Body of pancreas (tissue), 4 donors: ENCODE measurements around the gene TMEM9. TPM values are rescaled to one million over a fixed set of nuclear protein-coding genes. Genes with fewer than 3 reads are reported as not detected.

Experiments used
- ATAC-seq: fragments of 150-250 bp; one replicate; pipeline ENCODE4 v1.9.1; 2016
- DNase-seq, 4 donors: peaks; one replicate each; pipeline ENCODE4 v3.0.0-alpha.2; 2019
- H3K27ac ChIP-seq, 4 donors: fragments of 200-600 bp; sonication (generic); 1 replicate in 3 of 4; 2 replicates in 1 of 4; pipeline versions ENCODE4 v1.5.1 to v1.6.1; 2016 to 2019; ENCODE audit warnings: mild to moderate bottlenecking in 1 of 4, mixed read lengths in 1 of 4, moderate library complexity in 1 of 4
- H3K27me3 ChIP-seq, 2 donors: fragments of 200-600 bp; sonication (generic); one replicate each; pipeline ENCODE4 v1.6.0; 2016; ENCODE audit warnings: mild to moderate bottlenecking in 1 of 2
- H3K36me3 ChIP-seq, 2 donors: fragments of 200-600 bp; sonication (generic); replicated peaks in 1 of 2; 2 replicates each; pipeline ENCODE4 v1.5.1; 2016; ENCODE audit warnings: low read depth in 2 of 2; ENCODE audit not compliant: insufficient read depth in 1 of 2
- H3K4me1 ChIP-seq: fragments of 200-600 bp; sonication (generic); one replicate; pipeline ENCODE4 v1.6.0; 2016
- H3K4me3 ChIP-seq, 2 donors: fragments of 200-600 bp; sonication (generic); 1 replicate in 1 of 2; 2 replicates in 1 of 2; pipeline ENCODE4 v1.5.1; 2016 to 2019
- H3K9me3 ChIP-seq, 3 donors: fragments of 200-600 bp; sonication (generic); 1 replicate in 2 of 3; 2 replicates in 1 of 3; pipeline ENCODE4 v1.5.1; 2016
- POLR2A ChIP-seq, 3 donors: fragments of 450-650 bp; IDR thresholded peaks; one replicate each; pipeline ENCODE4 v1.6.1; 2016; ENCODE audit warnings: antibody characterized with exemption in 3 of 3, mild to moderate bottlenecking in 2 of 3
- WGBS, 2 donors: methylation state at CpG; one replicate each; pipeline ENCODE4 v1.1.5; 2017; 5-methylcytosine and 5-hydroxymethylcytosine counted together
- intact Hi-C: fragments of 100-400 bp; cut with DNase I; formaldehyde crosslinking; loops from one replicate; pipeline ENCODE4 v1.15.1; 2023
- total RNA-seq, 2 donors: library from RNA; depleted of rRNA; stranded (reverse); fragments of >200 nt; gene quantifications; one replicate each; pipeline ENCODE4 v1.1.0, GENCODE V29; 2016
- TF ChIP-seq, protein P1 (sequence below), 7 experiments: fragments of 450-650 bp in 4 of 7; fragments of 200-600 bp in 3 of 7; sonication (generic) in 3 of 7; IDR thresholded peaks; one replicate each; pipeline ENCODE4 v1.5.1; 2016 to 2019; ENCODE audit warnings: antibody characterized with exemption in 7 of 7

TMEM9 gene
- total RNA-seq, 2 donors from 2014 or later, result 56.6 to 70.5 TPM

DNA sequence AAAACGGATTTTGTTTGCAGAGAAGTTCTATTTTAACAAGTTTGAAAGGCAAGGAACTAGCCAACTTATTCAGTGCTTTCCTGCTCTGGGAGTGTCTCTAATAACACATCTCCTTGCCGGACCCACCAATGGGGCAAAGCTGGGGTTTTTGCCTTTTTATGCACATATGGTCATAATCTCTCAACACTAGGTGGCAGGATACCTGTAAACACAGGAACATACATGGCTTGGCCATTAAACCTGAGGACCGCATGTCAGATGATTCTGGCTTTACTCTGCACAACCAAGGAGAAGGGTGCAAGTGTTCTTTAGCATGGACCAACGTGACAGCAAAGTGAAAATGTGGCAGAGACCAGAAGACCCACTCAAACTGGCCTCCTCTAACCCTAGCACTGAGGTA lies 4.9 kb downstream of the TMEM9 start:
- intact Hi-C loops, result loop anchor here (5.0 kb wide), 1 partner anchor 33 kb away; no protein-coding TSS in a partner anchor
- Histone ChIP-seq H3K4me3 (no peak overlapping the region), H3K9me3 (no peaks in the 10 kb centered on the region), H3K27ac (no peak overlapping the region), H3K36me3 (peaks cover 5 to 17% of the 10 kb centered on the region in 2 donors), H3K27me3 (no peaks in the 10 kb centered on the region), H3K4me1 (peaks cover 18% of the 10 kb centered on the region)
- ATAC-seq (no peak), DNase-seq (peak in 3 of 4 donors; percentile 32 to 44 (median 32))
- WGBS, 2 donors, result 56 to 57% methylated on average over 4 of the region's 4 CpGs
- TF ChIP-seq, protein P1, sequence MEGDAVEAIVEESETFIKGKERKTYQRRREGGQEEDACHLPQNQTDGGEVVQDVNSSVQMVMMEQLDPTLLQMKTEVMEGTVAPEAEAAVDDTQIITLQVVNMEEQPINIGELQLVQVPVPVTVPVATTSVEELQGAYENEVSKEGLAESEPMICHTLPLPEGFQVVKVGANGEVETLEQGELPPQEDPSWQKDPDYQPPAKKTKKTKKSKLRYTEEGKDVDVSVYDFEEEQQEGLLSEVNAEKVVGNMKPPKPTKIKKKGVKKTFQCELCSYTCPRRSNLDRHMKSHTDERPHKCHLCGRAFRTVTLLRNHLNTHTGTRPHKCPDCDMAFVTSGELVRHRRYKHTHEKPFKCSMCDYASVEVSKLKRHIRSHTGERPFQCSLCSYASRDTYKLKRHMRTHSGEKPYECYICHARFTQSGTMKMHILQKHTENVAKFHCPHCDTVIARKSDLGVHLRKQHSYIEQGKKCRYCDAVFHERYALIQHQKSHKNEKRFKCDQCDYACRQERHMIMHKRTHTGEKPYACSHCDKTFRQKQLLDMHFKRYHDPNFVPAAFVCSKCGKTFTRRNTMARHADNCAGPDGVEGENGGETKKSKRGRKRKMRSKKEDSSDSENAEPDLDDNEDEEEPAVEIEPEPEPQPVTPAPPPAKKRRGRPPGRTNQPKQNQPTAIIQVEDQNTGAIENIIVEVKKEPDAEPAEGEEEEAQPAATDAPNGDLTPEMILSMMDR (IDR thresholded peaks at IDR 0.05), result peak in 6 of 7 experiments; percentile 24 to 65 (median 52)
- no peak for TF ChIP-seq POLR2A (IDR thresholded peaks at IDR 0.05)

DNA sequence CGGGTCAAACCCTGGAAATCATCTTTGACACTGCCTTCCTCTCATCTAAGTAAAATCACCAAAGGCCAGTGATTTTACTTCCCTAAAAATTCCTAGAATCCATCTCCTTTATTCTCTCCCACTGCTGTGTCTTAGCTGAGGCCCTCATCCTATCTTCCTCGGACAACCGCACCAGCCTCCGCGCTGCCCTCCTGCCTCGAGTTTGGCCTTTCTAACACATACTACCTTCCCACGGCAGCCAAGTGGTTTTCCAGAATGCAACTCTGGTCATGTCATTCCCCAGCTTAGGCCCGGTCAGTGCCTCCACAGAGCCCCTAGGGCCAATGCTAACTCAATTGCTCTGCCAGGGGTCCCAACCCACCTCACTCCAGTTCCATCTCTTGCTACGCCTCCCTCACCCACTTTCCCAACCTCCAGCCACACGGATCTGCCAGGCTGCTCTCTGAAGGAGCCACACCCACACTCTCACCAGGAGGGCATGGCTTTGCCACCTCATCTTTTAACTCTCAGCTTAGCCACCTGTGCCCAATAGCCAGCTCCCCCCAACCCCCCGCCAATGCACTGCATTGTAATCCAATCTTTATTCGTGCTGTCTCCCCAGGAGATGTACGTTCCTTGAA lies 6.8 kb downstream of the TMEM9 start:
- ATAC-seq (no peak), DNase-seq (no peak)
- intact Hi-C loops, result loop anchor here (5.0 kb wide), 1 partner anchor 35 kb away; no protein-coding TSS in a partner anchor
- 88% methylated on average over 12 of the region's 13 CpGs for WGBS, 2 donors
- TF ChIP-seq, protein P1 (IDR thresholded peaks at IDR 0.05), result no peak
- no peak for TF ChIP-seq POLR2A (IDR thresholded peaks at IDR 0.05)
- Histone ChIP-seq H3K4me3 (no peak overlapping the region), H3K36me3 (peaks cover 5 to 28% of the 10 kb centered on the region in 2 donors), H3K4me1 (peaks cover 6% of the 10 kb centered on the region), H3K9me3 (no peaks in the 10 kb centered on the region), H3K27ac (no peak overlapping the region), H3K27me3 (no peaks in the 10 kb centered on the region)

DNA sequence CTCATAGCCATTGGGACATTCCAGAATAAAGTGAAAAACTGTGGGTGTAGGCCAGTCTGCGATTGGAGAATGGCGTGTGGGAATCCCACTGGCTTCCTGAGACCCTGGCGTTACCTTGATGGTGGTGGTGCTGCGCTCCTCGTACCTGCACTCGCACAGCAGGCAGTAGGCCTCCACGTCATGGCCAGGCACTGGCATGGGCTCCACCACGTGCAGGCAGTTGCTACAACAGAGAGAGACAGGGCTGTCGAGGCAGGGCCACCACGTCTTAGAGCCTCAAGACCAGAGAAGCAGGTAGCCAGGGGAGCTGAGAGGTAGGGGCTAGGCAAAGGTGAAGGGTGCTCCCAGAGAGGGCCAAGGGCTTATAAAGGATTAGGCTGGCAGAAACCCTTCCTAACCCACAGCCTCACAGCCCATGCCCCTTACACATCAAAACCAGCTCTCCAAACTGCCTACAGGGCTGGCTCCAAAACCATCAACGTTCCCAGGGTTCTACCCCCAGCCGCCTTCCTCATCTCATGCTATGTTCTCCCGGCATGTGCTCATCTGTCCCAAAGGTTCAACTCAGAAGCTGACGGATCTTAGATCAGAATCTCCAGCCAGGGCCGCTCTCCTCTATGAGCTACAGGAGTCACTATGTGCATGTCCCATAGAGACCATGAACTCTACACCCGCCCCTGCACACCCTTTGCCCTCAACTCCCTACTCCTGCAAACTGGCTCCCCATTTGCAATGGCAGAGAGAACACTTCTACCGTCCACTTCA lies 7.5 kb downstream of the TMEM9 start:
- WGBS, 2 donors, result 82 to 85% methylated on average over 15 to 17 of the region's 17 CpGs
- H3K36me3 ChIP-seq, result peaks cover 5 to 28% of the 10 kb centered on the region in 2 donors
- intact Hi-C loops, result loop anchor here (5.0 kb wide), 1 partner anchor 35 kb away; no protein-coding TSS in a partner anchor
- DNase-seq (no peak), ATAC-seq (no peak)
- no peaks in the 10 kb centered on the region for H3K27me3 ChIP-seq
- TF ChIP-seq POLR2A (IDR thresholded peaks at IDR 0.05), result no peak
- TF ChIP-seq, protein P1 (IDR thresholded peaks at IDR 0.05), result no peak
- H3K9me3 ChIP-seq, result no peaks in the 10 kb centered on the region
- no peak overlapping the region for H3K27ac ChIP-seq
- no peak overlapping the region for H3K4me3 ChIP-seq
- H3K4me1 ChIP-seq, result peaks cover 6% of the 10 kb centered on the region

DNA sequence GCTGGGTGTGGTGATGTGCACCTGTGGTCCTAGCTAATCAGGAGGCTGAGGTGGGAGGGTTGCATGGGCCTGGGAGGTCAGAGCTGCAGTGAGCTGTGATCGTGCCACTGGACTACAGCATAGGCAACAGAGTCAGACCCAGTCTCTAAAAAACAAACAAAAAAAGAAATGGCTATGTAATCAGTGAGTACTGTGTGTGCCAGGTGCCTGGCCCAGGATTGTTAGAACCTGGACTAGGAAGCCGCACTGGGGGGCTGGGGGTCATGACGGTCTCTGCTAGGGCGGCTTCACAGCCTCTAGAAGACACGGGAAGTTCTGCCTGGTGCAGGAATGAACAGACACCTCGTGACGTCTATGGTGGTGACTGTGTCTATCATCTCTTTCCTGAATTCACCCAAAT lies 8.5 kb downstream of the TMEM9 start:
- Histone ChIP-seq H3K27ac (no peak overlapping the region), H3K4me1 (peaks cover 6% of the 10 kb centered on the region), H3K36me3 (peaks cover 5 to 24% of the 10 kb centered on the region in 2 donors), H3K27me3 (no peaks in the 10 kb centered on the region), H3K9me3 (no peaks in the 10 kb centered on the region), H3K4me3 (no peak overlapping the region)
- TF ChIP-seq, protein P1 (IDR thresholded peaks at IDR 0.05), result no peak
- TF ChIP-seq POLR2A (IDR thresholded peaks at IDR 0.05), result no peak
- DNase-seq (no peak), ATAC-seq (no peak)
- intact Hi-C loops, result loop anchor here (5.0 kb wide), 1 partner anchor 36 kb away; no protein-coding TSS in a partner anchor
- WGBS, 2 donors, result 78 to 91% methylated on average over 7 of the region's 7 CpGs
